Right kidney (tissue), 1 donor: ENCODE results near the gene SDC1.

ENCODE experiments used
- DNase-seq: peaks from one replicate; pipeline ENCODE4 v3.0.0-alpha.2; 2016

Gene SDC1

GRCh38 chr2:20184067-20184938 is 40.6 kb downstream of the SDC1 start:
- DNase-seq, result no peak

GRCh38 chr2:20183373-20183772 is 41.6 kb downstream of the SDC1 start:
- DNase-seq, result no peak

- no peak for DNase-seq
Measured at GRCh38 chr2:20182241-20182931, 42.5 kb downstream of the SDC1 start.

GRCh38 chr2:20181761-20182160 is 43.2 kb downstream of the SDC1 start:
- DNase-seq, result no peak

- DNase-seq, result no peak
Measured at GRCh38 chr2:20180676-20181648, 44.0 kb downstream of the SDC1 start.

GRCh38 chr2:20179755-20180594 is 45.0 kb downstream of the SDC1 start:
- peak; percentile 68 for DNase-seq

- DNase-seq, result no peak
Measured at GRCh38 chr2:20179466-20179754, 45.5 kb downstream of the SDC1 start.

GRCh38 chr2:20178666-20179465 is 46.1 kb downstream of the SDC1 start:
- DNase-seq, result no peak

- DNase-seq, result no peak
Measured at GRCh38 chr2:20178249-20178607, 46.7 kb downstream of the SDC1 start.

- DNase-seq, result no peak
Measured at GRCh38 chr2:20177556-20178248, 47.2 kb downstream of the SDC1 start.

- DNase-seq, result no peak
Measured at GRCh38 chr2:20176760-20177159, 48.2 kb downstream of the SDC1 start.

- no peak for DNase-seq
Measured at GRCh38 chr2:20175931-20176330, 49.0 kb downstream of the SDC1 start.

- DNase-seq, result no peak
Measured at GRCh38 chr2:20175267-20175666, 49.7 kb downstream of the SDC1 start.

GRCh38 chr2:20174410-20174809 is 50.5 kb downstream of the SDC1 start:
- DNase-seq, result no peak

- no peak for DNase-seq
Measured at GRCh38 chr2:20173496-20174402, 51.2 kb downstream of the SDC1 start.

- DNase-seq, result no peak
Measured at GRCh38 chr2:20173064-20173463, 51.9 kb downstream of the SDC1 start.

- DNase-seq, result no peak
Measured at GRCh38 chr2:20172273-20173055, 52.5 kb downstream of the SDC1 start.

GRCh38 chr2:20171445-20171977 is 53.4 kb downstream of the SDC1 start:
- DNase-seq, result no peak
